Sigmoid colon (tissue), 7 donors: ENCODE results near the gene CACNA1C. TPM values are rescaled to one million over a fixed set of nuclear protein-coding genes. Genes with fewer than 3 reads are reported as not detected.

ENCODE experiments used
- DNase-seq: peaks from one replicate; pipeline ENCODE4 v3.0.0-alpha.2; 2019
- H3K27ac ChIP-seq, 4 donors: fragments of 200-600 bp; sonication (generic); one replicate each; pipeline ENCODE4 v1.5.1; 2016 to 2019; ENCODE audit warnings: mild to moderate bottlenecking in 1 of 4
- H3K27me3 ChIP-seq, 3 donors: fragments of 200-600 bp; sonication (generic); one replicate each; pipeline ENCODE4 v1.5.1; 2019; ENCODE audit warnings: mild to moderate bottlenecking in 1 of 3
- H3K36me3 ChIP-seq, 4 donors: fragments of 200-600 bp; sonication (generic); one replicate each; pipeline ENCODE4 v1.5.1; 2016 to 2019
- H3K4me1 ChIP-seq, 4 donors: fragments of 200-600 bp; sonication (generic); one replicate each; pipeline ENCODE4 v1.5.1; 2017 to 2019
- H3K4me3 ChIP-seq, 4 donors: fragments of 200-600 bp; sonication (generic); one replicate each; pipeline ENCODE4 v1.5.1; 2017 to 2019; ENCODE audit warnings: mild to moderate bottlenecking in 2 of 4, moderate library complexity in 1 of 4
- H3K9me3 ChIP-seq, 4 donors: fragments of 200-600 bp in 3 of 4; sonication (generic) in 3 of 4; one replicate each; pipeline versions ENCODE4 v1.5.1 to v1.6.1; 2013 to 2019
- CTCF ChIP-seq, 4 experiments: fragments of 450-650 bp in 3 of 4; fragments of 200-600 bp in 1 of 4; IDR thresholded peaks; one replicate each; pipeline ENCODE4 v1.5.1; 2016 to 2019; ENCODE audit warnings: antibody characterized with exemption in 4 of 4, mild to moderate bottlenecking in 3 of 4, moderate library complexity in 2 of 4
- EP300 ChIP-seq, 4 donors: sonication (generic); formaldehyde crosslinking; IDR thresholded peaks; one replicate each; pipeline ENCODE4 v1.6.1; 2017; ENCODE audit warnings: antibody characterized with exemption in 4 of 4
- POLR2A ChIP-seq, 2 donors: fragments of 450-650 bp; IDR thresholded peaks; one replicate each; pipeline ENCODE4 v1.6.1; 2016; ENCODE audit warnings: antibody characterized with exemption in 2 of 2, mild to moderate bottlenecking in 2 of 2, moderate library complexity in 2 of 2
- POLR2AphosphoS5 ChIP-seq, 4 donors: sonication (generic); formaldehyde crosslinking; IDR thresholded peaks; one replicate each; pipeline ENCODE4 v1.6.1; 2017; ENCODE audit warnings: antibody characterized with exemption in 4 of 4
- WGBS, 2 donors: extraction: QIAGEN DNeasy Blood & Tissue Kit; methylation state at CpG; one replicate each; pipeline ENCODE4 v1.1.7; 2013; 5-methylcytosine and 5-hydroxymethylcytosine counted together
- intact Hi-C: fragments of 100-400 bp; cut with DNase I; formaldehyde crosslinking; loops from one replicate; pipeline ENCODE4 v1.15.1; 2023
- polyA plus RNA-seq, 3 donors: library from polyadenylated mRNA; stranded (reverse); fragments of 200-250 nt; gene quantifications; one replicate each; pipeline ENCODE4 v1.2.3, GENCODE V29; 2013
- total RNA-seq, 4 donors: library from RNA; depleted of rRNA; stranded (reverse); fragments of >200 nt; gene quantifications; one replicate each; pipeline ENCODE4 v1.1.0, GENCODE V29; 2016
- donor health status: healthy with polysubstance abuse.
- donor health status: Bipolar disorder and iron deficiency.
- donor health status: healthy.

Gene CACNA1C
- total and polyA plus RNA-seq, 7 donors = 0.46 to 213 (median 62.0) TPM

GRCh38 chr12:2666846-2667245 lies 614.1 kb downstream of the CACNA1C start:
- WGBS, 2 donors = 92 to 96% methylated on average over 3 of the region's 3 CpGs
- Histone ChIP-seq H3K27ac (no peak overlapping the region), H3K27me3 (no peaks in the 10 kb centered on the region), H3K36me3 (peaks cover 41 to 98% (median 59%) of the 10 kb centered on the region in 4 donors), H3K4me1 (no peaks in the 10 kb centered on the region), H3K4me3 (no peak overlapping the region), H3K9me3 (no peaks in the 10 kb centered on the region)
- TF ChIP-seq EP300 (IDR thresholded peaks at IDR 0.05) (no peak), POLR2A (IDR thresholded peaks at IDR 0.05) (no peak), CTCF (IDR thresholded peaks at IDR 0.05) (no peak), POLR2AphosphoS5 (IDR thresholded peaks at IDR 0.05) (no peak)
- DNase-seq = peak; percentile 12
- intact Hi-C loops = no loop called here

- no peak overlapping the region for H3K27ac ChIP-seq
- no peaks in the 10 kb centered on the region for H3K9me3 ChIP-seq
- no peak for DNase-seq
- intact Hi-C loops = no loop called here
- no peak for TF ChIP-seq POLR2A (IDR thresholded peaks at IDR 0.05)
- TF ChIP-seq POLR2AphosphoS5 (IDR thresholded peaks at IDR 0.05) = no peak
- no peak overlapping the region for H3K4me3 ChIP-seq
- peaks cover 46 to 98% (median 64%) of the 10 kb centered on the region in 4 donors for H3K36me3 ChIP-seq
- no peaks in the 10 kb centered on the region for H3K4me1 ChIP-seq
- H3K27me3 ChIP-seq = no peaks in the 10 kb centered on the region
- 89 to 93% methylated on average over 17 of the region's 17 CpGs for WGBS, 2 donors
These were observed 615.1 kb downstream of the CACNA1C start for GRCh38 chr12:2667716-2668440.

GRCh38 chr12:2668816-2669215 lies 616.0 kb downstream of the CACNA1C start:
- WGBS, 2 donors = 93 to 95% methylated on average over 17 of the region's 17 CpGs
- H3K4me3 ChIP-seq = no peak overlapping the region
- H3K27me3 ChIP-seq = no peaks in the 10 kb centered on the region
- H3K36me3 ChIP-seq = peaks cover 44 to 100% (median 63%) of the 10 kb centered on the region in 4 donors
- H3K9me3 ChIP-seq = no peaks in the 10 kb centered on the region
- intact Hi-C loops = no loop called here
- no peak for TF ChIP-seq POLR2AphosphoS5 (IDR thresholded peaks at IDR 0.05)
- no peak for TF ChIP-seq POLR2A (IDR thresholded peaks at IDR 0.05)
- no peaks in the 10 kb centered on the region for H3K4me1 ChIP-seq
- DNase-seq = no peak
- H3K27ac ChIP-seq = no peak overlapping the region

- no peak overlapping the region for H3K4me3 ChIP-seq
- H3K36me3 ChIP-seq = peaks cover 43 to 100% (median 62%) of the 10 kb centered on the region in 4 donors
- no peak for DNase-seq
- intact Hi-C loops = no loop called here
- H3K9me3 ChIP-seq = no peaks in the 10 kb centered on the region
- no peak overlapping the region for H3K27ac ChIP-seq
- no peak for TF ChIP-seq POLR2AphosphoS5 (IDR thresholded peaks at IDR 0.05)
- no peak for TF ChIP-seq POLR2A (IDR thresholded peaks at IDR 0.05)
- TF ChIP-seq EP300 (IDR thresholded peaks at IDR 0.05) = no peak
- no peak for TF ChIP-seq CTCF (IDR thresholded peaks at IDR 0.05)
- H3K4me1 ChIP-seq = no peaks in the 10 kb centered on the region
- no peaks in the 10 kb centered on the region for H3K27me3 ChIP-seq
- WGBS, 2 donors = 95 to 96% methylated on average over 8 of the region's 8 CpGs
These were observed 616.8 kb downstream of the CACNA1C start for GRCh38 chr12:2669560-2669959.

- H3K4me1 ChIP-seq = no peaks in the 10 kb centered on the region
- DNase-seq = no peak
- no peaks in the 10 kb centered on the region for H3K9me3 ChIP-seq
- 95 to 96% methylated on average over 10 of the region's 10 CpGs for WGBS, 2 donors
- no peak overlapping the region for H3K4me3 ChIP-seq
- no peak overlapping the region for H3K27ac ChIP-seq
- peaks cover 25 to 100% (median 46%) of the 10 kb centered on the region in 4 donors for H3K36me3 ChIP-seq
- intact Hi-C loops = no loop called here
- no peaks in the 10 kb centered on the region for H3K27me3 ChIP-seq
- TF ChIP-seq CTCF (IDR thresholded peaks at IDR 0.05) (no peak), EP300 (IDR thresholded peaks at IDR 0.05) (no peak), POLR2AphosphoS5 (IDR thresholded peaks at IDR 0.05) (no peak), POLR2A (IDR thresholded peaks at IDR 0.05) (no peak)
These were observed 620.1 kb downstream of the CACNA1C start for GRCh38 chr12:2672863-2673262.
